ENCODE measurements around the gene THRA.

GRCh38 chr17:40014375-40014980 lies 48.3 kb upstream of the THRA start:
- TF ChIP-seq, protein P1, sequence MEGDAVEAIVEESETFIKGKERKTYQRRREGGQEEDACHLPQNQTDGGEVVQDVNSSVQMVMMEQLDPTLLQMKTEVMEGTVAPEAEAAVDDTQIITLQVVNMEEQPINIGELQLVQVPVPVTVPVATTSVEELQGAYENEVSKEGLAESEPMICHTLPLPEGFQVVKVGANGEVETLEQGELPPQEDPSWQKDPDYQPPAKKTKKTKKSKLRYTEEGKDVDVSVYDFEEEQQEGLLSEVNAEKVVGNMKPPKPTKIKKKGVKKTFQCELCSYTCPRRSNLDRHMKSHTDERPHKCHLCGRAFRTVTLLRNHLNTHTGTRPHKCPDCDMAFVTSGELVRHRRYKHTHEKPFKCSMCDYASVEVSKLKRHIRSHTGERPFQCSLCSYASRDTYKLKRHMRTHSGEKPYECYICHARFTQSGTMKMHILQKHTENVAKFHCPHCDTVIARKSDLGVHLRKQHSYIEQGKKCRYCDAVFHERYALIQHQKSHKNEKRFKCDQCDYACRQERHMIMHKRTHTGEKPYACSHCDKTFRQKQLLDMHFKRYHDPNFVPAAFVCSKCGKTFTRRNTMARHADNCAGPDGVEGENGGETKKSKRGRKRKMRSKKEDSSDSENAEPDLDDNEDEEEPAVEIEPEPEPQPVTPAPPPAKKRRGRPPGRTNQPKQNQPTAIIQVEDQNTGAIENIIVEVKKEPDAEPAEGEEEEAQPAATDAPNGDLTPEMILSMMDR (IDR thresholded peaks at IDR 0.05), result no peak
- no peak for TF ChIP-seq POLR2A (IDR thresholded peaks at IDR 0.05)

Data from thyroid gland (tissue), 4 donors.